NCI-H1436 (cell line): ENCODE results near the gene ACIN1.

ENCODE experiments used
- DNase-seq: peaks from one replicate; lab custom pipeline; 2025; lab: John Stamatoyannopoulos, UW

The ACIN1 gene

DNA sequence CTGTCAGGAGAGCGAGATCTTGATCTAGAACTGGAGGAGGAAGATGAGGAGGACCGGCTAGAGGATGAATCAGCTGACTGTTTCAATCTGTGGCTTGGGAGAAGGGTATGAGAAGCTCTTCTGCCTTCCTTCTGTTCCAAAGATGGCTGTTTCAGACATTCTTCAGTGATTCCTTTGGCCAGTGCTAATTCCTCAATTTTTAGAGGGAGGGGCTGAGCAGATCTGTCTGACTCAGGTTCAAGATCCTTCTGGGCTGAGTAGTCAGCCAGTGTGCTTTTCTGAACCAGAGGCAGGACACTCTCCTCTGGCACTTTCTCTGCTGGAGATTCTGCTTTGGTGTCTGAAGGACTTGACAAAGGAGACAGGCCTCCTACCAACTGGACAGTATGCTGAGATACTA, 15.2 kb downstream of the ACIN1 start:
- no peak for DNase-seq

GRCh38 chr14:23078692-23079116, 16.2 kb downstream of the ACIN1 start:
- DNase-seq = no peak

DNA sequence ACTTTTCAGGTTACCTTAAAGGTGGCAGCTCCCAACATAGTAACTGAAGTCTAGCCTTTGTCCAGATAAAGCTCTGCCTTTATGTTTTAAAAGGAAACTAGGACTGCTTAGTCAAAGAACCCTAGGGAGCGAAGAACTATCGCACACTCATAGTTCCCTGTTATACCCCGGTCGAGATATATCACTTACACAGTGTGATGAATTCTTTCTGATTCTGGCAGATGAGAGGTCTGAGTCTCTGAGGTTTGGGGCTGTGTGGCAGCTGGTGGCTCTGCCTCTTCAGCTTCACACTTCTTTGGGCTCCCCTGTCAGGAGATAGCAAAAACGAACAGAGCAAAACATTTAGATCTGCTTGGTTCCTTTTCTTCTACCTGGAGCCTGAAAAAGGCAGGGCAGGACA, 17.0 kb downstream of the ACIN1 start:
- no peak for DNase-seq

GRCh38 chr14:23076785-23077408, 18.0 kb downstream of the ACIN1 start:
- no peak for DNase-seq

GRCh38 chr14:23074906-23075305, 20.0 kb downstream of the ACIN1 start:
- DNase-seq = no peak

- DNase-seq = no peak
These were observed 22.9 kb downstream of the ACIN1 start for GRCh38 chr14:23071921-23072539.

- no peak for DNase-seq
These were observed 23.6 kb downstream of the ACIN1 start for GRCh38 chr14:23071244-23071920.

GRCh38 chr14:23070262-23071129, 24.4 kb downstream of the ACIN1 start:
- DNase-seq = no peak

DNA sequence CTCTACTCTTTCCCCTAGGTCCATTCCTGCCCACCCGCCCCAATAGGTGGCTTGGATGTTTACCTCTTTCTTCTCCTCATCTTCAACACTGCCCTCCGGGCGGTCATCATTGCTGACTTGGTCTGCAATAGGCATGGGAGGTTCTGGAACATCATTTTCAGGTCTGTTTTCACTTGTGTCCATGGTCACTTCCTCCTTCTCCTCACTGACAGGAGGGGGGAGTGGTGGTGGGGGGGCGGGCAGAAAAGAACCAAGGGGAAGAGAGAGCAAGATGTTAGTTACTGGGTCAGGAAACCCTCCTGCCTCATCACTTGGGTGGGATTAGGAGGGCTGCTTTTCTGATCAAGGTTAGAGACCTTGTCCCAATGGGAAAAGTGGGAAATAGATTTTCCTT, 25.5 kb downstream of the ACIN1 start:
- no peak for DNase-seq

- DNase-seq = no peak
These were observed 26.0 kb downstream of the ACIN1 start for GRCh38 chr14:23068789-23069412.

DNA sequence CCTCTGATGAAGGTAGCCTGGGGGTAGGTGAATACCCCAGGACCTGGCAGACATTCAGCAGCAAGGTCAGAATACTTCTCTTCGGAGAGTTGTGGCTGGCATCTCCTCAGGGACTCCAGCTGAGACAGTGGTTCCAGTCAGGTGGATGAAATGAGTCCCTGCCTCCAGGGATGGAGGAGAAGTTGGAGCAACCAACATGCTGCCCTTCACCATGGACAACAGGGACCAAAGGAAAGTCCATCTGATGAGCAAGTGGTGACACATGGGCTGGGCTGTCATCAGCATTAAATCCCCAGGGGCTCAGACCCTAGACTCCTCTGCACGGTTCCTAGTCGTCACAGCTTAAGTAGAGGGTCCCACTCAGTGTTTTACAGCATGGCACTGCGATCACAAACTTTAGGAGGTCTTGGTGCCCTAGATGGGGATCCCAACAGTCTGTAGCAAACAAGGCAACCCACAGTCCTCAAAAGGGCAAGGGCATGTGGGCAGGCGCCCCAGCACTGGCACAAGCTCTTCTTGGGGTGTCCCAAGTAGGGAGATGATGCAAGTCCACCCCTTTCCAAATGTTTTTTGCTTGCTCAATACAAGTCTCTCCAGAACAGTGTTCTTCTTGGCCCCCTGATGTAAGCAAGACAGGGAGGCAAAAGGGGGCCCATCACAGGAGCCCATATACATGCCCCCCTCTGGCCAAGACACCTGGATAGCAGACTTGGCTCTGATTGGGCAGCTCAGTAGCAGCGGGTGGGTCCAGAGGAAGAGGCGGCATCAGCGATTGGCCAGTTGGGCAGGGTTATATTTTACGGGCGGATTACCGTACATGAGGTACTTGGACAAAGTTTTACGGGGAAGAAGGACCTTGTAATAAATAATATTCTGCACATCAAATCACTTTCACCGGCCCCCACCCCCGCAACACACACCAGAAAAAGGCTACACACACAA, 26.8 kb downstream of the ACIN1 start:
- no peak for DNase-seq

GRCh38 chr14:23066855-23067744, 27.8 kb downstream of the ACIN1 start:
- DNase-seq = no peak

DNA sequence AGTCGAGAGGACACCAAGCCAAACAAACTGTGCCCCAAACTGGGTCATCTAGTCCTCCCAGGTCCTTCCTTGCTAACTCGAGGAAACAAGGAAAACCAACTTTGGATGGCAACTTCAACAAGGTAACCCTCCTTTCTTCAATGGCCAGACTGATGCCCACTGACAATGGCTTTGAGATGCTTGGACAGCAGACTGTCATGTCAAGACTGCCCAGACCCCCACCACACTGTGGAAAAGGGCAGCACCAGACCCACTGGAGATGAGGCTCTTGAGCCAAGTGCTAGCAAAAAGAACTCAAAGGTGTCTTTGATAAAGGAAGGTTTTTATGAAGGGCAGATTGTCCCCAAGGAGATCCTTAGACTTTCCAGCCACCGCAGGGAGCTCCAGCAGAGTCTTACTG, 28.6 kb downstream of the ACIN1 start:
- DNase-seq = no peak

GRCh38 chr14:23063601-23064000, 31.3 kb downstream of the ACIN1 start:
- no peak for DNase-seq

DNA sequence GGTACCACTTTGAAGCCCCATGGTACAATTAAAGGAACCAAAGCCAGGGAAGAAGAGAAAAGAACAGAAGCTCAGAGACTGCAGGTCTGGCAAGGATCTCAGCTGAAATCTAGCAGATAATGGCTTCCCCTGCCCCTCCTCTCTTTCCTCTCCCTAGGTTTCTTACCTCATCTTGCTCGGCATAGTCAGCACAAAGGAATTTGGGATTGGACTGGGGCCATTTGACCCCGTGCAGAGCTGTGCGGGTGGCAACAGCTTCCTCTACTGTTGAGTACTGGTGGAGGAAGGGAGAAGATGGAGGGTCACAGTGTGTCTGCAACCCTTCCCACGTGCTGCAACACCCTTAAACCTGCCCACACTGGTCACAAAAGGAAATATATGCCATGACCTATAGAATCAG, 32.9 kb downstream of the ACIN1 start:
- no peak for DNase-seq

GRCh38 chr14:23060536-23061260, 34.2 kb downstream of the ACIN1 start:
- DNase-seq = no peak

DNA sequence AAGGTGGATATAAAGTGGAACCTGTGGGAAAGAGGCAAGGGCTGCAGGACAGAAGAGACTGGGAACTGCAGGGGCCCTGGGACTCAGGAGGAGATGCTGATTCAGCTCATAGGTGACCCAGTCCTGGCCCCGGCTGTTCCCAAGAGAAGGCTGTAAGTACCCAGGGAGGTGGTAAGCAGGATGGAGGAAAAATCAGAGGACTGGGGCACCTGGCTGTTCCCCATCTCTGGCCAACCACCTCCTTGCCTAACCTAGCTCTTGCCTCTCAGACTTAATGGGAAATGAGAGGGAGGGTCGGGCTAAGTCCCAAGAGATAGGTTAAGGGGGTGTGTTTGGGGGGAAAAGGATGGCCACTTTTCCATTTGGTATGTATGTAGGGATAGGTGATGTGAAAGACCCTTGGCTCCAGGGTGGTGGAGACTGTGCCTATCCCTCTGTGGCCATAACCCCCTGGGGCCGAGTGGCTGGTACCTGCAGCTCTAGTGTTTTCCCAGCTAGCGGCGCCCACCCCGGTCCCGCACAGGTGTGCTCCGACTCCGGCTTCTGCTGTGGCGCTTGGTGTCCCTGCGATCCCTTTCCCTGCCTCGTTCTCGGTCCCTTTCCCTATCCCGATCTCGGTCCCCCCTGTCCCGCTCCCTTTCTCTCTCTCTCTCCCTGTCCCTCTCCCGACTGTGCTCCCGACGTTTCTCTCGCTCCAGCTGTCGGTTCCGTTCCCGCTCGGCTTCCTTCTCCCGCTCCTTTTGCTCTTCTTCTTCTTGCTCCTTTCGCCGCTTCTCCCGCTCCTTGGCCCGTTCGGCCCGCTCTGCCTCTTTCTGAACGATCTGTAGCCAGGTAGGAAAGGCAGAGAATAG, 36.1 kb downstream of the ACIN1 start:
- no peak for DNase-seq
